HepG2 (cell line): ENCODE measurements around the gene OSBPL3.

Experiments
- AFF4 ChIP-seq: sonication (generic); formaldehyde crosslinking; IDR thresholded peaks from 2 replicates; pipeline ENCODE4 v1.4.0; 2020; ENCODE audit warnings: missing genetic modification reagents
- ATF3 ChIP-seq: sonication (generic); formaldehyde crosslinking; IDR thresholded peaks from 2 replicates; pipeline ENCODE4 v1.4.0; 2020; ENCODE audit warnings: missing genetic modification reagents
- BCL3 ChIP-seq: sonication (generic); formaldehyde crosslinking; IDR thresholded peaks from 2 replicates; pipeline ENCODE4 v1.5.1; 2020; ENCODE audit warnings: mild to moderate bottlenecking, missing genetic modification reagents, moderate library complexity
- CTCF ChIP-seq: sonication (generic); formaldehyde crosslinking; IDR thresholded peaks from 2 replicates; pipeline ENCODE4 v1.5.0; 2020; ENCODE audit warnings: mild to moderate bottlenecking, missing genetic modification reagents, moderate library complexity
- ETV6 ChIP-seq: sonication (generic); formaldehyde crosslinking; conservative IDR thresholded peaks from 2 replicates; pipeline ENCODE4 v1.4.0; 2020; ENCODE audit warnings: missing genetic modification reagents
- FOSL2 ChIP-seq: sonication (generic); formaldehyde crosslinking; IDR thresholded peaks from 2 replicates; pipeline ENCODE4 v1.4.0; 2020; ENCODE audit warnings: missing genetic modification reagents
- FOXO4 ChIP-seq: sonication (generic); formaldehyde crosslinking; conservative IDR thresholded peaks from 2 replicates; pipeline ENCODE4 v1.8.1; 2023; ENCODE audit warnings: missing genetic modification reagents
- HINFP ChIP-seq: sonication (generic); formaldehyde crosslinking; IDR thresholded peaks from 2 replicates; pipeline ENCODE4 v1.4.0; 2020; ENCODE audit warnings: low read depth, mild to moderate bottlenecking, missing genetic modification reagents
- PAX8 ChIP-seq: sonication (generic); formaldehyde crosslinking; IDR thresholded peaks from 2 replicates; pipeline ENCODE4 v1.8.0; 2022; ENCODE audit warnings: mild to moderate bottlenecking, missing genetic modification reagents, borderline replicate concordance
- PHF8 ChIP-seq: sonication (generic); formaldehyde crosslinking; IDR thresholded peaks from 2 replicates; pipeline ENCODE4 v1.5.0; 2020; ENCODE audit warnings: missing genetic modification reagents
- SMAD1 ChIP-seq: sonication (generic); formaldehyde crosslinking; IDR thresholded peaks from 2 replicates; pipeline ENCODE4 v1.4.0; 2020; ENCODE audit warnings: missing genetic modification reagents, low read depth, mild to moderate bottlenecking, borderline replicate concordance
- SRF ChIP-seq: IDR thresholded peaks from 2 replicates; pipeline ENCODE4 v1.6.1; 2011; ENCODE audit warnings: mild to moderate bottlenecking, low read depth, low read length, moderate library complexity
- ZNF207 ChIP-seq: fragments of 450-650 bp; IDR thresholded peaks from 2 replicates; pipeline ENCODE4 v1.6.1; 2016; ENCODE audit warnings: antibody characterized with exemption, borderline replicate concordance

GRCh38 chr7:24891311-24891735, 88.7 kb downstream of the OSBPL3 start:
- TF ChIP-seq BCL3 (CRISPR knock-in tag) (no peak), ETV6 (no peak), HINFP (CRISPR knock-in tag) (no peak), AFF4 (CRISPR knock-in tag) (no peak), FOSL2 (no peak), PHF8 (CRISPR knock-in tag) (no peak), FOXO4 (no peak), ZNF207 (no peak), ATF3 (no peak), SRF (no peak), SMAD1 (CRISPR knock-in tag) (no peak), PAX8 (CRISPR knock-in tag) (no peak), CTCF (no peak)
